ENCODE data around the gene SFPQ.

GRCh38 chr1:35173491-35173890 is 19.5 kb downstream of the SFPQ start:
- TF ChIP-seq CTCF (IDR thresholded peaks at IDR 0.05) (no peak), POLR2A (IDR thresholded peaks at IDR 0.05) (no peak)
